CMK (cell line): ENCODE results near the gene CSMD2.

Source experiments
- DNase-seq: peaks from one replicate; pipeline ENCODE4 v3.0.0-alpha.2; 2010; ENCODE audit warnings: low read depth

The CSMD2 gene

GRCh38 chr1:33997127-33998036 lies 167.6 kb downstream of the CSMD2 start:
- no peak for DNase-seq

GRCh38 chr1:33996281-33996680 lies 168.7 kb downstream of the CSMD2 start:
- no peak for DNase-seq

GRCh38 chr1:33993301-33993700 lies 171.7 kb downstream of the CSMD2 start:
- DNase-seq, result no peak

- no peak for DNase-seq
Observed at GRCh38 chr1:33990281-33990680, 174.7 kb downstream of the CSMD2 start.

GRCh38 chr1:33988161-33988560 lies 176.9 kb downstream of the CSMD2 start:
- no peak for DNase-seq

GRCh38 chr1:33986390-33987095 lies 178.5 kb downstream of the CSMD2 start:
- DNase-seq, result no peak

GRCh38 chr1:33985656-33986055 lies 179.4 kb downstream of the CSMD2 start:
- no peak for DNase-seq

- DNase-seq, result no peak
Observed at GRCh38 chr1:33984906-33985565, 180.0 kb downstream of the CSMD2 start.

- DNase-seq, result no peak
Observed at GRCh38 chr1:33982419-33982818, 182.6 kb downstream of the CSMD2 start.

GRCh38 chr1:33979341-33979740 lies 185.7 kb downstream of the CSMD2 start:
- no peak for DNase-seq

- no peak for DNase-seq
Observed at GRCh38 chr1:33975961-33976360, 189.1 kb downstream of the CSMD2 start.

- no peak for DNase-seq
Observed at GRCh38 chr1:33973799-33974545, 191.1 kb downstream of the CSMD2 start.

GRCh38 chr1:33972676-33973395 lies 192.2 kb downstream of the CSMD2 start:
- no peak for DNase-seq

- no peak for DNase-seq
Observed at GRCh38 chr1:33971913-33972312, 193.1 kb downstream of the CSMD2 start.

- no peak for DNase-seq
Observed at GRCh38 chr1:33971018-33971710, 193.9 kb downstream of the CSMD2 start.

GRCh38 chr1:33970148-33970825 lies 194.7 kb downstream of the CSMD2 start:
- no peak for DNase-seq

GRCh38 chr1:33966346-33967141 lies 198.5 kb downstream of the CSMD2 start:
- no peak for DNase-seq

GRCh38 chr1:33965086-33965485 lies 199.9 kb downstream of the CSMD2 start:
- DNase-seq, result no peak

- DNase-seq, result no peak
Observed at GRCh38 chr1:33962061-33962460, 203.0 kb downstream of the CSMD2 start.
